Prostate gland (tissue), 2 donors: ENCODE data around the gene MOBP. TPM values are rescaled to one million over a fixed set of nuclear protein-coding genes. Genes with fewer than 3 reads are reported as not detected.

ENCODE experiments used
- DNase-seq: peaks from one replicate; pipeline ENCODE4 v3.0.0-alpha.2; 2019; ENCODE audit warnings: low spot score
- H3K27ac ChIP-seq, 2 donors: fragments of 200-600 bp; sonication (generic); 2 replicates each; pipeline ENCODE4 v1.5.1; 2017 to 2019
- H3K27me3 ChIP-seq: fragments of 200-600 bp; sonication (generic); replicated peaks from 2 replicates; pipeline ENCODE4 v1.5.1; 2019; ENCODE audit not compliant: insufficient read depth
- H3K36me3 ChIP-seq, 2 donors: fragments of 200-600 bp; sonication (generic); 1 replicate in 1 of 2; 2 replicates in 1 of 2; pipeline versions ENCODE4 v1.5.1 to v1.8.1; 2017 to 2019
- H3K4me1 ChIP-seq: fragments of 200-600 bp; sonication (generic); replicated peaks from 2 replicates; pipeline ENCODE4 v1.5.1; 2019
- H3K4me3 ChIP-seq, 2 donors: fragments of 200-600 bp; sonication (generic); 2 replicates each; pipeline ENCODE4 v1.5.1; 2017 to 2019
- H3K9me3 ChIP-seq: fragments of 200-600 bp; sonication (generic); 2 replicates; pipeline ENCODE4 v1.5.1; 2017
- POLR2A ChIP-seq: fragments of 450-650 bp; IDR thresholded peaks from one replicate; pipeline ENCODE4 v1.6.1; 2016; ENCODE audit warnings: antibody characterized with exemption, mild to moderate bottlenecking
- POLR2AphosphoS5 ChIP-seq: sonication (generic); formaldehyde crosslinking; IDR thresholded peaks from one replicate; pipeline ENCODE4 v1.6.1; 2017; ENCODE audit warnings: antibody characterized with exemption
- WGBS: methylation state at CpG from one replicate; pipeline ENCODE4 v1.1.5; 2018; 5-methylcytosine and 5-hydroxymethylcytosine counted together
- intact Hi-C: fragments of 100-400 bp; cut with DNase I; formaldehyde crosslinking; loops from one replicate; pipeline ENCODE4 v1.14.2; 2022
- total RNA-seq, 2 donors: library from RNA; depleted of rRNA; stranded (reverse); fragments of >200 nt; gene quantifications; one replicate each; pipeline ENCODE4 v1.1.0, GENCODE V29; 2016
- TF ChIP-seq, protein P1 (sequence below), 4 experiments: fragments of 200-600 bp in 2 of 4; fragments of 450-650 bp in 2 of 4; sonication (generic) in 2 of 4; IDR thresholded peaks; 1 replicate in 3 of 4; 2 replicates in 1 of 4; pipeline ENCODE4 v1.5.1; 2016 to 2019; ENCODE audit warnings: antibody characterized with exemption in 4 of 4, mild to moderate bottlenecking in 2 of 4, moderate library complexity in 2 of 4

MOBP gene
- total RNA-seq, 2 donors from 2014 or later, result 2.4 TPM; not detected in 1

DNA sequence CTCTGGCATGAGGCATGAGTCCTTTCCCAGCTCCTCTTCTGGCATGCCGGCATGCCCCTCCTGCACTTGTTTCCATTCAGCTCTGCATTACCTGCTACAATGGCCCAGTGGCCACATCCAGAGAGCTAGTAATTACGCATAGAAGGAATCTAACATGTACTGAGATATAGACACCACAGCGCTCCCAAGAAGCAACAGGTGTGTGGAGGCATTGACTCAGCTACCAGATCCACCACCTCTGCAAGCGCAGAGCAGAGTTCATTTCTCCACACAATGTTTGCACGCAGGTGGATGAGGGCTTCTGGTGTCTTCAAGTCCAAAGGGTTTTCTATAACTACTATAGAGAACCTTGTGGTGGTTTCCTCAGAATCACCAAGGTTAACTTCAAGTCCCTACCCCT lies 4.2 kb downstream of the MOBP start:
- WGBS, result 93% methylated on average over 5 of the region's 5 CpGs
- DNase-seq, result no peak
- Histone ChIP-seq H3K9me3 (no peaks in the 10 kb centered on the region), H3K27ac (no peak overlapping the region), H3K36me3 (no peaks in the 10 kb centered on the region), H3K27me3 (no peaks in the 10 kb centered on the region), H3K4me3 (no peak overlapping the region), H3K4me1 (no peaks in the 10 kb centered on the region)
- TF ChIP-seq POLR2A, result no peak
- no peak for TF ChIP-seq POLR2AphosphoS5
- TF ChIP-seq, protein P1, sequence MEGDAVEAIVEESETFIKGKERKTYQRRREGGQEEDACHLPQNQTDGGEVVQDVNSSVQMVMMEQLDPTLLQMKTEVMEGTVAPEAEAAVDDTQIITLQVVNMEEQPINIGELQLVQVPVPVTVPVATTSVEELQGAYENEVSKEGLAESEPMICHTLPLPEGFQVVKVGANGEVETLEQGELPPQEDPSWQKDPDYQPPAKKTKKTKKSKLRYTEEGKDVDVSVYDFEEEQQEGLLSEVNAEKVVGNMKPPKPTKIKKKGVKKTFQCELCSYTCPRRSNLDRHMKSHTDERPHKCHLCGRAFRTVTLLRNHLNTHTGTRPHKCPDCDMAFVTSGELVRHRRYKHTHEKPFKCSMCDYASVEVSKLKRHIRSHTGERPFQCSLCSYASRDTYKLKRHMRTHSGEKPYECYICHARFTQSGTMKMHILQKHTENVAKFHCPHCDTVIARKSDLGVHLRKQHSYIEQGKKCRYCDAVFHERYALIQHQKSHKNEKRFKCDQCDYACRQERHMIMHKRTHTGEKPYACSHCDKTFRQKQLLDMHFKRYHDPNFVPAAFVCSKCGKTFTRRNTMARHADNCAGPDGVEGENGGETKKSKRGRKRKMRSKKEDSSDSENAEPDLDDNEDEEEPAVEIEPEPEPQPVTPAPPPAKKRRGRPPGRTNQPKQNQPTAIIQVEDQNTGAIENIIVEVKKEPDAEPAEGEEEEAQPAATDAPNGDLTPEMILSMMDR (IDR thresholded peaks at IDR 0.05), result no peak
- intact Hi-C loops, result no loop called here

DNA sequence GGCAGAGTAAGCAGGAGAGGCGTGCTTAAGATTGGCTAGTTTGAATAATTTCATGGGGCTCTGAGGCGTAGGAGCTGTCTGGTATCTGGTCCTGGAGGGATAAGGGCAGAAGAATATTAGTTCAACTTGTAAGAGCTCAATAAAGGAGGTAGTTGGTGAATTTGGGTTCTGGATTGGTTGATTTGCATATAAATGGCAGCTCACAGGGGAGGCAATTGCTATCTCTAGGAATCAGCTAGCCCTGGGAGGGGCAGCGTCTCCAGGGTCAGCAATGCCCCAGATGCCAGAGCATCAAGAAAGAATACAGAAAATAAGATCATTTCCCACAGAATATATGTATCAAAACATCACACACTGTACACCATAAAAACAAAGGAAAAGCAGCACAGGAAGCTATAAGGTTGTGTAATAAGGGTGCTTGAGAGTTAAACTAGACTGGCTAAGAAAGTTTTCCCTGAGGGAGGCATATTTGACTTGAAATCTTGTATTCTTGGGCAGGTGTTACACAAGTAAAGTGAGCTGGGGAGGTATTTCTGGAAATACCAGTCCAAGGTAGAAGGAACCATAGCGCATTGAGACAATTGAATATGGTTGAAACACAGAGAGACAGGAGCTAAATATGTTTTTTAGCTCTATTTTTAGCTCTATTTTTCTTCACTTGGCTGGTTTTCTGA lies 6.1 kb downstream of the MOBP start:
- Histone ChIP-seq H3K9me3 (no peaks in the 10 kb centered on the region), H3K4me3 (no peak overlapping the region), H3K36me3 (no peaks in the 10 kb centered on the region), H3K27me3 (no peaks in the 10 kb centered on the region), H3K4me1 (no peaks in the 10 kb centered on the region), H3K27ac (no peak overlapping the region)
- no peak for TF ChIP-seq POLR2AphosphoS5
- intact Hi-C loops, result no loop called here
- WGBS, result 61% methylated on average over 4 of the region's 4 CpGs
- DNase-seq, result no peak

DNA sequence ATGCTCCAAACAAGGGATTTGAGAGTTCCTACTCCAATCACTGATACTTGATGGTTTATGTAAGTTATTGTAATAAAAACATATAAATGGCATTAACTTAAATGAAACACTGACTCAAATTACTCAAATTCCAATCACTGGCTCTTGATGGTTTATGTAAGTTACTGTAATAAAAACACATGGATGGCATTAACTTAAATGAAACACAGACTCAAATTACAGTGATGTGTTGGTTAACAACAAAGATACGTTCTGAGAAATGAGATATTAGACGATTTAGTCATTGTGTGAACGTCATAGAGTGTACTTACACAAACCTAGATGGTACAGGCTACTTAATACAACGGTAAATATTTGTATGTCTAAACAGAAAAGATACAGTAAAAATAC lies 6.6 kb downstream of the MOBP start:
- H3K27me3 ChIP-seq, result no peaks in the 10 kb centered on the region
- no peaks in the 10 kb centered on the region for H3K9me3 ChIP-seq
- TF ChIP-seq, protein P1 (IDR thresholded peaks at IDR 0.05), result no peak
- TF ChIP-seq POLR2A (no peak), POLR2AphosphoS5 (no peak)
- no peak overlapping the region for H3K4me3 ChIP-seq
- intact Hi-C loops, result no loop called here
- no peaks in the 10 kb centered on the region for H3K36me3 ChIP-seq
- no peak overlapping the region for H3K27ac ChIP-seq
- 49% methylated on average over 4 of the region's 4 CpGs for WGBS
- no peak for DNase-seq
- H3K4me1 ChIP-seq, result no peaks in the 10 kb centered on the region

DNA sequence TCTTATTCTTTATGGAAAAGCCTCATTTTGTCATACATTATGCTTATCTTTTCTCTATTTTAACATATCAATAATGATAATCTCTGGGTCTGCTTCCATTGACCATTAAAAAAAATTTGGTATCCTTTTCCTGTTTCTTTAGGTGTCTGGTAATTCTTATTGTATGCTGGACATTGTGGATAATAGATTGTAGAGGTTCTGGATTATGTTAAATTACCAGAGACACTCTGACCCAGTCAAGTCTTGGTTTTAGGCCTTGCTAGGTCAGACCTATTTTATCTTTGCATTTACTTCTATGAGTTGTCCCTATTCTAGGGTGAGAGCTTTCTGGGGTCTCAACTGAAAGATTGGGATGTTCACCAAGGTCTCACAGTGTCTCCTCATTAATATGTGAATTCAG lies 9.3 kb downstream of the MOBP start:
- H3K4me3 ChIP-seq, result no peak overlapping the region
- no peak for TF ChIP-seq POLR2AphosphoS5
- intact Hi-C loops, result no loop called here
- no peak for DNase-seq
- H3K27me3 ChIP-seq, result no peaks in the 10 kb centered on the region
- H3K9me3 ChIP-seq, result no peaks in the 10 kb centered on the region
- H3K36me3 ChIP-seq, result no peaks in the 10 kb centered on the region
- H3K27ac ChIP-seq, result no peak overlapping the region
- no peaks in the 10 kb centered on the region for H3K4me1 ChIP-seq

DNA sequence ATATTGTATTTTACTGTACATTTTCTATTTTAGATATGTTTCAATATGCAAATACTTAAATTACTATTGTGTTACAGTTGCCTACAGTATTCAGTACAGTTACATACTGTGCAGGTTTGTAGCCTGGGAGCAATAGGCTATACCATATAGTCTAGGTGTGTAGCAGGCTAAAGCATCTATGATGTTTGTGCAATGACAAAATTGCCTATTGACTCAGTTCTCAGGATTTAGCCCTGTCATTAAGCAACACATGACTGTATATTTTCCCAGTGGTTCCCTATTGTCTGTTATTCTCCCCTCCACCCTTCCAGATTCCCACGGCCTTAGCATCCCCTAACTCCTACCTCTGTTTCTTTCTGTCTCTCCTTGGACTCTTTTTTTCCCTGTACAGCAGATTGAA lies 10.7 kb downstream of the MOBP start:
- intact Hi-C loops, result no loop called here
- TF ChIP-seq, protein P1 (IDR thresholded peaks at IDR 0.05), result no peak
- TF ChIP-seq POLR2A (no peak), POLR2AphosphoS5 (no peak)
- Histone ChIP-seq H3K27ac (no peak overlapping the region), H3K36me3 (no peaks in the 10 kb centered on the region), H3K4me3 (no peak overlapping the region), H3K9me3 (no peaks in the 10 kb centered on the region), H3K4me1 (no peaks in the 10 kb centered on the region), H3K27me3 (no peaks in the 10 kb centered on the region)
- DNase-seq, result no peak
- 95% methylated on average over 1 of the region's 1 CpG for WGBS

DNA sequence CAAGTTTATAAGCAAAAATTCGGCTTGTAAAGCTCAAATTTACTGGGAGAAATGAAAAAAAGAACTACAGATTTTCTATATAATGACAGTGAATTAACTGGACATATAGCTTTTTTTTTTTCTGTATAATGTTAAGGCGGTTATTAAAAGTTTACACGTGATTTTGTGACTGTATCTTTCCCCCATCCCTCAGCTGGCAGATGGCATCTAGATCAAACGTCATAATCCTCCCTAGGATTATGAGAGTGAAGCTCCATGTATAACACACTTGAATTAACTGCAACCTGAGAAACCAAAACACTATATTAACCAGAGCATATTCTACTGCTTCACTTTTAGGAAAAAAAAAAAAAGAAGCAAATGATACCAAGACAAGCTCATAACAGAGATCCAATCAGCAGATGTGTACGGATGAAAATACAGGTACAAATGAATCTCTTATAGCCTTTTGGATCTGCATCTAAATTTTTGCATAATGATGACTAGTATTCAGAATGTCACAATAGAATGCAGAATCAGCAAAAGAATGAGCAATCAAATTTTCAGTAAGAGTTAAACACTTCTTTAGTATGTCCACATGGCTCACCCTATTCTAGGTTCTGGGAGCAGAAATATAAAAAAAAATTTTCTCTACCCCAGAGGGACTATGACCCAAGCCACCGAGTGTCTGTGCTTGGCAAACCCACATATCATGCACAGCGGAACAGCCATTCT lies 12.4 kb downstream of the MOBP start:
- Histone ChIP-seq H3K27me3 (no peaks in the 10 kb centered on the region), H3K9me3 (no peaks in the 10 kb centered on the region), H3K4me3 (no peak overlapping the region), H3K36me3 (no peaks in the 10 kb centered on the region), H3K4me1 (no peaks in the 10 kb centered on the region), H3K27ac (no peak overlapping the region)
- no peak for DNase-seq
- 45% methylated on average over 7 of the region's 7 CpGs for WGBS
- intact Hi-C loops, result no loop called here
- TF ChIP-seq POLR2AphosphoS5, result no peak
- no peak for TF ChIP-seq POLR2A
- TF ChIP-seq, protein P1 (IDR thresholded peaks at IDR 0.05), result no peak
